ENCODE results near the gene ARHGAP31. TPM values are rescaled to one million over a fixed set of nuclear protein-coding genes. Genes with fewer than 3 reads are reported as not detected.

ARHGAP31 gene
- total and polyA plus RNA-seq, 2 experiments from 2014 or later = 1.2 to 4.3 TPM

DNA sequence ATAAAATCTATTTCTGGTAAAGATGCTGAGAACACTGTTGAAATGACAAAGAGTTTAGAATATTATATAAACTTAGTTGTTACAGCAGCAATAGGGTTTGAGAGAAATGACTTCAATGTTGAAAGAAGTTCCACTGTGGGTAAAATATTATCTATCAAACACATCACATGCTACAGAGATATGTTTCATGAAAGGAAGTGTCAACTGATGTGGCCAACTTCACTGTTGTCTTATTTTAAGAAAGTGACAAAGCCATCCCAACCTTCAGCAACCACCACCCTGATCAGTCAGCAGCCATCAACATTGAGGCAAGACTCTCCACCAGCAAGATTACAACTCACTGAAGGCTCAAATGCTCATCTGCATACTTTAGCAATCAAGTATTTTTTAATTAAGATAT is 149.0 kb downstream of the ARHGAP31 start (continued):
- TF ChIP-seq EZH2 (IDR thresholded peaks at IDR 0.05; ENCODE audit: low read depth, unreplicated experiment) = no peak
- no peak for TF ChIP-seq POLR2AphosphoS5 (IDR thresholded peaks at IDR 0.05; ENCODE audit: low read depth)
- no peak for TF ChIP-seq EZH2phosphoT487 (IDR thresholded peaks at IDR 0.05; ENCODE audit: unreplicated experiment)
- no peak for TF ChIP-seq ZNF114 (CRISPR knock-in tag; IDR thresholded peaks at IDR 0.05)
- TF ChIP-seq, protein P1, sequence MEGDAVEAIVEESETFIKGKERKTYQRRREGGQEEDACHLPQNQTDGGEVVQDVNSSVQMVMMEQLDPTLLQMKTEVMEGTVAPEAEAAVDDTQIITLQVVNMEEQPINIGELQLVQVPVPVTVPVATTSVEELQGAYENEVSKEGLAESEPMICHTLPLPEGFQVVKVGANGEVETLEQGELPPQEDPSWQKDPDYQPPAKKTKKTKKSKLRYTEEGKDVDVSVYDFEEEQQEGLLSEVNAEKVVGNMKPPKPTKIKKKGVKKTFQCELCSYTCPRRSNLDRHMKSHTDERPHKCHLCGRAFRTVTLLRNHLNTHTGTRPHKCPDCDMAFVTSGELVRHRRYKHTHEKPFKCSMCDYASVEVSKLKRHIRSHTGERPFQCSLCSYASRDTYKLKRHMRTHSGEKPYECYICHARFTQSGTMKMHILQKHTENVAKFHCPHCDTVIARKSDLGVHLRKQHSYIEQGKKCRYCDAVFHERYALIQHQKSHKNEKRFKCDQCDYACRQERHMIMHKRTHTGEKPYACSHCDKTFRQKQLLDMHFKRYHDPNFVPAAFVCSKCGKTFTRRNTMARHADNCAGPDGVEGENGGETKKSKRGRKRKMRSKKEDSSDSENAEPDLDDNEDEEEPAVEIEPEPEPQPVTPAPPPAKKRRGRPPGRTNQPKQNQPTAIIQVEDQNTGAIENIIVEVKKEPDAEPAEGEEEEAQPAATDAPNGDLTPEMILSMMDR (conservative IDR thresholded peaks at IDR 0.05; ENCODE audit: low read depth in 2 of 2) = no peak

DNA sequence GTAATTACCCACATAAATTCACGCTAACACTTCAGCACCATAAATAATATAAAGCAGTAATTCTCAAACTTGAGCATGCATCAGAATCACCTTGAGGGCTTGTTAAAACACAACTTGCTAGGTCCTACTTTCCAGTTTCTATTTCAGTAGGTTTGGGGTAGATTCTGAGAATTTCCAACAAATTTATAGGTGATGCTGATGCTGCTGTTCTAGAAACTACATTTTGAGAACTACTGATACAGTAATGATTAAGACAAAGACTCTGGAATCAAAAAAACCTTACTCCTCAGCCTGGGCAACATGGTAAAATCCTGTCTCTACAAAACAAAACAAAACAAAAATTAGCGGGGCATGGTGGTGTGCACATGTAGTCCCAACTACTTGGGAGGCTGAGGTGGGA is 150.4 kb downstream of the ARHGAP31 start:
- Mint-ChIP-seq H3K27ac (no peak overlapping the region), H3K4me3 (no peak overlapping the region), H3K27me3 (ENCODE audit: insufficient read depth, low read depth, poor library complexity) (no peaks in the 10 kb centered on the region), H3K4me1 (no peaks in the 10 kb centered on the region), H3K36me3 (ENCODE audit: low read depth) (peaks cover 51% of the 10 kb centered on the region), H3K9me3 (no peaks in the 10 kb centered on the region)
- Histone ChIP-seq H3K79me2 (replicated peaks; ENCODE audit: insufficient read depth) (no peaks in the 10 kb centered on the region), H3K27ac (ENCODE audit: low read depth) (no peak overlapping the region), H3K4me3 (no peak overlapping the region), H4K20me1 (replicated peaks; ENCODE audit: insufficient read depth) (no peaks in the 10 kb centered on the region), H3K9me2 (ENCODE audit: insufficient read depth) (no peaks in the 10 kb centered on the region), H3F3A (replicated peaks; ENCODE audit: low read depth) (no peaks in the 10 kb centered on the region), H2AFZ (no peak overlapping the region), H3K36me3 (ENCODE audit: insufficient read depth) (peaks cover 18% of the 10 kb centered on the region), H3K27me3 (ENCODE audit: insufficient read depth) (no peaks in the 10 kb centered on the region), H3K4me1 (ENCODE audit: insufficient read depth) (no peaks in the 10 kb centered on the region), H3K4me2 (no peak overlapping the region)
- no peak for ATAC-seq
- no peak for DNase-seq (ENCODE audit: low spot score)
- no peak for TF ChIP-seq NANOG (IDR thresholded peaks at IDR 0.05; ENCODE audit: borderline replicate concordance)
- no peak for TF ChIP-seq CREB1 (CRISPR knock-in tag; IDR thresholded peaks at IDR 0.05; ENCODE audit: low read depth)
- TF ChIP-seq, protein P2, sequence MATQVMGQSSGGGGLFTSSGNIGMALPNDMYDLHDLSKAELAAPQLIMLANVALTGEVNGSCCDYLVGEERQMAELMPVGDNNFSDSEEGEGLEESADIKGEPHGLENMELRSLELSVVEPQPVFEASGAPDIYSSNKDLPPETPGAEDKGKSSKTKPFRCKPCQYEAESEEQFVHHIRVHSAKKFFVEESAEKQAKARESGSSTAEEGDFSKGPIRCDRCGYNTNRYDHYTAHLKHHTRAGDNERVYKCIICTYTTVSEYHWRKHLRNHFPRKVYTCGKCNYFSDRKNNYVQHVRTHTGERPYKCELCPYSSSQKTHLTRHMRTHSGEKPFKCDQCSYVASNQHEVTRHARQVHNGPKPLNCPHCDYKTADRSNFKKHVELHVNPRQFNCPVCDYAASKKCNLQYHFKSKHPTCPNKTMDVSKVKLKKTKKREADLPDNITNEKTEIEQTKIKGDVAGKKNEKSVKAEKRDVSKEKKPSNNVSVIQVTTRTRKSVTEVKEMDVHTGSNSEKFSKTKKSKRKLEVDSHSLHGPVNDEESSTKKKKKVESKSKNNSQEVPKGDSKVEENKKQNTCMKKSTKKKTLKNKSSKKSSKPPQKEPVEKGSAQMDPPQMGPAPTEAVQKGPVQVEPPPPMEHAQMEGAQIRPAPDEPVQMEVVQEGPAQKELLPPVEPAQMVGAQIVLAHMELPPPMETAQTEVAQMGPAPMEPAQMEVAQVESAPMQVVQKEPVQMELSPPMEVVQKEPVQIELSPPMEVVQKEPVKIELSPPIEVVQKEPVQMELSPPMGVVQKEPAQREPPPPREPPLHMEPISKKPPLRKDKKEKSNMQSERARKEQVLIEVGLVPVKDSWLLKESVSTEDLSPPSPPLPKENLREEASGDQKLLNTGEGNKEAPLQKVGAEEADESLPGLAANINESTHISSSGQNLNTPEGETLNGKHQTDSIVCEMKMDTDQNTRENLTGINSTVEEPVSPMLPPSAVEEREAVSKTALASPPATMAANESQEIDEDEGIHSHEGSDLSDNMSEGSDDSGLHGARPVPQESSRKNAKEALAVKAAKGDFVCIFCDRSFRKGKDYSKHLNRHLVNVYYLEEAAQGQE (IDR thresholded peaks at IDR 0.05; ENCODE audit: unreplicated experiment) = no peak
- TF ChIP-seq EZH2 (IDR thresholded peaks at IDR 0.05; ENCODE audit: low read depth, unreplicated experiment) = no peak
- TF ChIP-seq EZH2phosphoT487 (IDR thresholded peaks at IDR 0.05; ENCODE audit: unreplicated experiment) = no peak
- TF ChIP-seq, protein P1 (conservative IDR thresholded peaks at IDR 0.05; ENCODE audit: low read depth in 2 of 2) = no peak
- TF ChIP-seq ZNF331 (CRISPR knock-in tag; IDR thresholded peaks at IDR 0.05; ENCODE audit: low read depth) = no peak
- TF ChIP-seq POLR2AphosphoS5 (IDR thresholded peaks at IDR 0.05; ENCODE audit: low read depth) = no peak
- TF ChIP-seq ZNF114 (CRISPR knock-in tag; IDR thresholded peaks at IDR 0.05) = no peak
- TF ChIP-seq, protein P3, sequence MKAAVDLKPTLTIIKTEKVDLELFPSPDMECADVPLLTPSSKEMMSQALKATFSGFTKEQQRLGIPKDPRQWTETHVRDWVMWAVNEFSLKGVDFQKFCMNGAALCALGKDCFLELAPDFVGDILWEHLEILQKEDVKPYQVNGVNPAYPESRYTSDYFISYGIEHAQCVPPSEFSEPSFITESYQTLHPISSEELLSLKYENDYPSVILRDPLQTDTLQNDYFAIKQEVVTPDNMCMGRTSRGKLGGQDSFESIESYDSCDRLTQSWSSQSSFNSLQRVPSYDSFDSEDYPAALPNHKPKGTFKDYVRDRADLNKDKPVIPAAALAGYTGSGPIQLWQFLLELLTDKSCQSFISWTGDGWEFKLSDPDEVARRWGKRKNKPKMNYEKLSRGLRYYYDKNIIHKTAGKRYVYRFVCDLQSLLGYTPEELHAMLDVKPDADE (IDR thresholded peaks at IDR 0.05) = no peak

Data from GM23338 (cell line).